H1 (cell line): ENCODE measurements around the gene RETSAT. TPM values are rescaled to one million over a fixed set of nuclear protein-coding genes. Genes with fewer than 3 reads are reported as not detected.

Source experiments
- CTCF ChIA-PET: fragments of 300-600 bp; sonication (Branson Sonifier 250); formaldehyde crosslinking; loops from one replicate; lab custom pipeline; 2021; ENCODE audit not compliant: partially characterized antibody; lab: Charles Lee
- POLR2A ChIA-PET: fragments of 300-600 bp; sonication (Branson Sonifier 250); formaldehyde crosslinking; loops from one replicate; lab custom pipeline; 2021; ENCODE audit warnings: inconsistent platforms; ENCODE audit not compliant: partially characterized antibody; lab: Charles Lee
- DNase-seq, 2 experiments: peaks; one replicate each; pipeline versions ENCODE4 v3.0.0 to v3.0.0-alpha.2; 2010 to 2022; ENCODE audit warnings: low spot score in 2 of 2, low read depth in 1 of 2, mixed read lengths in 1 of 2
- FAIRE-seq: peaks from 2 replicates; lab custom pipeline; 2011; peaks lifted over from hg19 to GRCh38; lab: Jason Lieb, UNC
- H2AFZ ChIP-seq: 2 replicates; pipeline ENCODE4 v1.8.1; 2012; ENCODE audit warnings: low read length, inconsistent platforms
- H2AK5ac ChIP-seq: 2 replicates; pipeline ENCODE4 v1.6.1; 2013; ENCODE audit warnings: low read depth, low read length
- H2BK120ac ChIP-seq: replicated peaks from 2 replicates; pipeline ENCODE3; 2013; ENCODE audit warnings: low read depth, low read length, inconsistent platforms
- H2BK12ac ChIP-seq: 2 replicates; pipeline ENCODE4 v1.6.1; 2013; ENCODE audit warnings: low read depth, low read length
- H2BK15ac ChIP-seq: 2 replicates; pipeline ENCODE4 v1.6.1; 2013; ENCODE audit warnings: low read length
- H2BK20ac ChIP-seq: 2 replicates; pipeline ENCODE4 v1.6.1; 2013; ENCODE audit warnings: low read length
- H2BK5ac ChIP-seq: 2 replicates; pipeline ENCODE4 v1.6.1; 2013; ENCODE audit warnings: low read depth, low read length
- H3K14ac ChIP-seq: 2 replicates; pipeline ENCODE4 v1.6.1; 2013; ENCODE audit warnings: inconsistent platforms; ENCODE audit not compliant: insufficient read length
- H3K18ac ChIP-seq: 2 replicates; pipeline ENCODE4 v1.6.1; 2013; ENCODE audit warnings: low read length; ENCODE audit errors: extremely low read depth
- H3K23ac ChIP-seq: 2 replicates; pipeline ENCODE4 v1.6.1; 2013; ENCODE audit warnings: inconsistent platforms; ENCODE audit not compliant: insufficient read length
- H3K23me2 ChIP-seq: 2 replicates; pipeline ENCODE4 v1.6.1; 2013; ENCODE audit warnings: low read depth, low read length
- H3K27ac ChIP-seq: 2 replicates; pipeline ENCODE4 v1.6.1; 2011; ENCODE audit warnings: low read depth, low read length, inconsistent platforms
- H3K27me3 ChIP-seq, 4 experiments: replicated peaks in 1 of 4; 1 replicate in 1 of 4; 2 replicates in 3 of 4; pipeline versions ENCODE4 v1.6.1 to v1.8.1; 2011 to 2013; ENCODE audit warnings: low read length in 3 of 4, mild to moderate bottlenecking in 3 of 4, inconsistent platforms in 2 of 4, mixed read lengths in 2 of 4, moderate library complexity in 1 of 4; ENCODE audit not compliant: control insufficient read depth in 3 of 4, insufficient read depth in 3 of 4; ENCODE audit errors: extremely low read depth in 1 of 4
- H3K36me3 ChIP-seq, 4 experiments: 2 replicates each; pipeline versions ENCODE4 v1.6.1 to v1.8.1; 2011 to 2013; ENCODE audit warnings: mild to moderate bottlenecking in 4 of 4, low read length in 3 of 4, moderate library complexity in 2 of 4, control low read depth in 1 of 4, inconsistent platforms in 1 of 4; ENCODE audit not compliant: insufficient read depth in 4 of 4, control insufficient read depth in 2 of 4
- H3K4ac ChIP-seq: replicated peaks from 2 replicates; pipeline ENCODE3; 2013; ENCODE audit warnings: low read length, low read depth, mixed read lengths, inconsistent platforms; ENCODE audit not compliant: insufficient read length
- H3K4me1 ChIP-seq, 4 experiments: replicated peaks in 1 of 4; 1 replicate in 1 of 4; 2 replicates in 3 of 4; pipeline versions ENCODE4 v1.6.1 to v1.8.1; 2011 to 2013; ENCODE audit warnings: low read length in 3 of 4, inconsistent platforms in 2 of 4, mixed read lengths in 1 of 4; ENCODE audit not compliant: insufficient read depth in 4 of 4, control insufficient read depth in 3 of 4
- H3K4me2 ChIP-seq, 2 experiments: 2 replicates each; pipeline versions ENCODE4 v1.6.1 to v1.8.1; 2011 to 2013; ENCODE audit warnings: low read depth in 2 of 2, low read length in 2 of 2, control low read depth in 1 of 2, inconsistent platforms in 1 of 2, mild to moderate bottlenecking in 1 of 2; ENCODE audit not compliant: insufficient read depth in 1 of 2
- H3K4me3 ChIP-seq, 4 experiments: fragments of 200-600, 300-600 bp in 1 of 4; sonication (generic), shearing (Covaris generic), sonication (Bioruptor Twin) in 1 of 4; 2 replicates each; pipeline versions ENCODE4 v1.5.1 to v1.8.1; 2011 to 2016; ENCODE audit warnings: low read length in 4 of 4, low read depth in 3 of 4, control low read depth in 2 of 4, inconsistent platforms in 2 of 4, mild to moderate bottlenecking in 2 of 4, mixed read lengths in 1 of 4, moderate library complexity in 1 of 4; ENCODE audit not compliant: insufficient read depth in 2 of 4; ENCODE audit errors: extremely low read depth in 1 of 4
- H3K56ac ChIP-seq: replicated peaks from 2 replicates; pipeline ENCODE3; 2013; ENCODE audit warnings: low read depth, mild to moderate bottlenecking, mixed read lengths, low read length, inconsistent platforms; ENCODE audit not compliant: insufficient read length
- H3K79me1 ChIP-seq: 2 replicates; pipeline ENCODE4 v1.6.1; 2013; ENCODE audit warnings: low read depth, low read length, control low read depth
- H3K79me2 ChIP-seq, 2 experiments: 2 replicates each; pipeline versions ENCODE4 v1.6.1 to v1.8.1; 2012 to 2013; ENCODE audit warnings: low read length in 2 of 2, mild to moderate bottlenecking in 2 of 2, inconsistent platforms in 1 of 2; ENCODE audit not compliant: insufficient read depth in 2 of 2, control insufficient read depth in 1 of 2
- H3K9ac ChIP-seq, 4 experiments: replicated peaks in 1 of 4; 1 replicate in 1 of 4; 2 replicates in 3 of 4; pipeline versions ENCODE4 v1.6.1 to v1.8.1; 2011 to 2013; ENCODE audit warnings: low read depth in 3 of 4, low read length in 3 of 4, control low read depth in 2 of 4, mild to moderate bottlenecking in 2 of 4, moderate library complexity in 2 of 4, inconsistent platforms in 1 of 4; ENCODE audit errors: extremely low read depth in 1 of 4
- H3K9me3 ChIP-seq, 2 experiments: 2 replicates each; pipeline versions ENCODE4 v1.6.1 to v1.8.1; 2012 to 2013; ENCODE audit warnings: mild to moderate bottlenecking in 2 of 2, moderate library complexity in 2 of 2, control low read depth in 1 of 2, inconsistent platforms in 1 of 2, low read depth in 1 of 2, low read length in 1 of 2, mixed read lengths in 1 of 2; ENCODE audit not compliant: insufficient read depth in 2 of 2
- H4K20me1 ChIP-seq, 2 experiments: replicated peaks in 1 of 2; 2 replicates each; pipeline versions ENCODE3 to v1.8.1; 2011 to 2013; ENCODE audit warnings: inconsistent platforms in 2 of 2, low read length in 2 of 2, mild to moderate bottlenecking in 1 of 2; ENCODE audit not compliant: insufficient read depth in 2 of 2, control insufficient read depth in 1 of 2
- H4K5ac ChIP-seq: 2 replicates; pipeline ENCODE4 v1.6.1; 2013; ENCODE audit warnings: low read length, low read depth, mixed read lengths, inconsistent platforms; ENCODE audit not compliant: insufficient read length
- H4K8ac ChIP-seq: 2 replicates; pipeline ENCODE4 v1.8.0; 2013; ENCODE audit warnings: mild to moderate bottlenecking, moderate library complexity, low read length, inconsistent platforms; ENCODE audit not compliant: insufficient read depth; ENCODE audit errors: extremely low read depth
- H4K91ac ChIP-seq: replicated peaks from 2 replicates; pipeline ENCODE3; 2013; ENCODE audit warnings: low read length, mixed read lengths, inconsistent platforms; ENCODE audit not compliant: insufficient read length
- EGR1 ChIP-seq: IDR thresholded peaks from 2 replicates; pipeline ENCODE4 v1.6.1; 2011; ENCODE audit warnings: low read depth, low read length, borderline replicate concordance
- FOSL1 ChIP-seq: IDR thresholded peaks from 2 replicates; pipeline ENCODE4 v1.6.1; 2011; ENCODE audit warnings: mild to moderate bottlenecking, low read depth, low read length, moderate library complexity; ENCODE audit not compliant: insufficient read depth
- KDM5A ChIP-seq: fragments of 200-600 bp; IDR thresholded peaks from 2 replicates; pipeline ENCODE4 v1.7.1; 2012; ENCODE audit warnings: mild to moderate bottlenecking, low read length, inconsistent platforms, mixed read lengths
- WGBS, 2 experiments: shearing (Covaris generic) in 1 of 2; methylation state at CpG; one replicate each; pipeline versions ENCODE4 v1.1.6 to v1.1.7; 2013 to 2015; ENCODE audit warnings: low lambda C conversion rate in 2 of 2, mixed read lengths in 2 of 2, inconsistent platforms in 1 of 2, low coverage in 1 of 2, missing lambda C conversion rate in 1 of 2; ENCODE audit not compliant: insufficient replicate concordance in 2 of 2, insufficient coverage in 1 of 2, insufficient read length in 1 of 2; ENCODE audit errors: extremely low coverage in 1 of 2, missing lambda C conversion rate in 1 of 2; 5-methylcytosine and 5-hydroxymethylcytosine counted together
- polyA plus RNA-seq, 7 experiments: library from polyadenylated mRNA; depleted of rRNA in 3 of 7; stranded (reverse) in 5 of 7; unstranded in 2 of 7; fragments of >200 nt in 5 of 7; fragments of 200-250 nt in 2 of 7; gene quantifications; 1 replicate in 5 of 7; 2 replicates in 1 of 7; 4 replicates in 1 of 7; pipeline versions ENCODE4 v1.2.1 to v1.2.3, GENCODE V29; 2011 to 2013; ENCODE audit warnings: missing spikeins in 2 of 7, mixed read lengths in 2 of 7
- total RNA-seq: library from RNA; stranded (reverse); fragmentation: NEBNext Ultra II Directional; extraction: Animal tissue kit (Norgen Biotek cat#: 25700); gene quantifications from 2 replicates; pipeline ENCODE4 v1.2.1, GENCODE V29; 2021

The RETSAT gene
- total and polyA plus RNA-seq, 2 of the 8 experiments (the other 6 are each of a cell fraction or from before 2014, with no cell fraction given): 15.8 to 16.7 TPM

DNA sequence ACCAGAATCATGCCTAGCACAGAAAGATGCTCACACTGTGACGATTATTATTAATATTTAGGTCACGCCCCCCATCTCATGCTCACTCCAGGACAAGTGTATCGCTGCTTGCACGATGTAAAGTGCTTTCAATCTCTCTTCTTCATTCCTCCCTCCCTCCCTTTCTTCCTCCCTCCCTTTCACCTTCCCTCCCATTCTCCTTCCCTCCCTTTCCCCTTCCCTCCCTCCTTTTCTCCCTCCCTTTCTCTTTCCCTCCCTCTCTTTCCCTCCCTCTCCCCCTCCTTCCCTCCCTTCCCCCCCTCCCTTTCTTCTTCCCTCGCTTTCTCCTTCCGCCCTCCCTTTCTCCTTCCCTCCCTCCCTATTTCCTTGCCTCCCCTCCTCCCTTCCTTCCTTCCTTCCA is 46.1 kb downstream of the RETSAT start:
- H2BK120ac ChIP-seq: no peak overlapping the region

More for the DNA sequence above, 46.1 kb downstream of the RETSAT start:
- no peak overlapping the region for H4K91ac ChIP-seq
- no peak overlapping the region for H2BK15ac ChIP-seq
- H2AFZ ChIP-seq: no peak overlapping the region
- H2AK5ac ChIP-seq: no peak overlapping the region
- H3K4ac ChIP-seq: no peak overlapping the region
- H3K4me3 ChIP-seq: no peak overlapping the region
- peaks cover 0 to 8% (median 2%) of the 10 kb centered on the region in 4 experiments; a peak in 5 of 7 replicates for H3K4me1 ChIP-seq
- no peaks in the 10 kb centered on the region for H3K23me2 ChIP-seq
- no peak overlapping the region for H3K23ac ChIP-seq
- no peak overlapping the region for H3K27ac ChIP-seq
- H3K36me3 ChIP-seq: peaks cover 23 to 66% (median 43%) of the 10 kb centered on the region in 4 experiments
- no peak overlapping the region for H2BK12ac ChIP-seq
- H4K20me1 ChIP-seq: peaks cover 1 to 7% of the 10 kb centered on the region in 2 experiments
- 55% methylated on average over 4 of the region's 6 CpGs; no CpG with 5 or more reads in 1 of the 2 experiments for WGBS, 2 experiments
- no peak overlapping the region for H2BK5ac ChIP-seq
- TF ChIP-seq KDM5A (no peak), EGR1 (peak; percentile 63; the same call in 1 of the 2 replicates), FOSL1 (no peak)
- H3K79me1 ChIP-seq: peaks cover 3% of the 10 kb centered on the region; the same call in 1 of the 2 replicates
- no peak overlapping the region for H3K14ac ChIP-seq
- H3K9me3 ChIP-seq: no peaks in the 10 kb centered on the region
- no peak overlapping the region for H4K8ac ChIP-seq
- H3K79me2 ChIP-seq: no peaks in the 10 kb centered on the region
- H4K5ac ChIP-seq: no peak overlapping the region
- no peak overlapping the region for H3K4me2 ChIP-seq
- H3K9ac ChIP-seq: no peak overlapping the region
- no peak overlapping the region for H3K18ac ChIP-seq
- DNase-seq (no peak), FAIRE-seq (no peak)
- H2BK20ac ChIP-seq: no peak overlapping the region
- ChIA-PET POLR2A (interaction anchor here (1.0 to 2.8 kb wide), 2 partner anchors 12 to 175 kb away, joined by 8 to 12 read pairs; partner anchors contain the start of gene TCF7L1), CTCF (interaction anchor here (1.6 to 3.4 kb wide), 3 partner anchors 8 to 242 kb away, joined by 7 to 25 read pairs (median 18); no protein-coding TSS in a partner anchor)
- no peak overlapping the region for H3K56ac ChIP-seq
- no peaks in the 10 kb centered on the region for H3K27me3 ChIP-seq
